HG03064 (cell line): ENCODE measurements around the gene VIL1.

Source experiments
- ATAC-seq: cut with Tn5 transposase; IDR thresholded peaks from one replicate; pipeline ENCODE4 v1.9.1; 2021; ENCODE audit warnings: low read depth; ENCODE audit not compliant: unreplicated experiment

Gene VIL1

GRCh38 chr2:218435003-218435982 is 16.4 kb downstream of the VIL1 start:
- ATAC-seq, result no peak

- no peak for ATAC-seq
These were observed 18.1 kb downstream of the VIL1 start for GRCh38 chr2:218436992-218437391.

- ATAC-seq, result no peak
These were observed 19.0 kb downstream of the VIL1 start for GRCh38 chr2:218437969-218438368.

- no peak for ATAC-seq
These were observed 19.7 kb downstream of the VIL1 start for GRCh38 chr2:218438596-218438995.

GRCh38 chr2:218444692-218445357 is 25.9 kb downstream of the VIL1 start:
- ATAC-seq, result no peak

- ATAC-seq, result no peak
These were observed 26.7 kb downstream of the VIL1 start for GRCh38 chr2:218445602-218446001.

GRCh38 chr2:218446547-218446946 is 27.6 kb downstream of the VIL1 start:
- no peak for ATAC-seq

- no peak for ATAC-seq
These were observed 28.1 kb downstream of the VIL1 start for GRCh38 chr2:218447072-218447471.

GRCh38 chr2:218448934-218449333 is 30.0 kb downstream of the VIL1 start:
- ATAC-seq, result no peak

- no peak for ATAC-seq
These were observed 33.2 kb downstream of the VIL1 start for GRCh38 chr2:218452079-218452478.

- ATAC-seq, result no peak
These were observed 37.9 kb downstream of the VIL1 start for GRCh38 chr2:218456849-218457248.

GRCh38 chr2:218458598-218458997 is 39.7 kb downstream of the VIL1 start:
- no peak for ATAC-seq

GRCh38 chr2:218465987-218466633 is 47.2 kb downstream of the VIL1 start:
- ATAC-seq, result no peak

- ATAC-seq, result no peak
These were observed 51.5 kb downstream of the VIL1 start for GRCh38 chr2:218470448-218470847.

GRCh38 chr2:218471036-218471435 is 52.1 kb downstream of the VIL1 start:
- ATAC-seq, result no peak

- no peak for ATAC-seq
These were observed 53.1 kb downstream of the VIL1 start for GRCh38 chr2:218471982-218472381.

GRCh38 chr2:218472988-218473387 is 54.1 kb downstream of the VIL1 start:
- ATAC-seq, result no peak

- no peak for ATAC-seq
These were observed 55.6 kb downstream of the VIL1 start for GRCh38 chr2:218474527-218474926.

GRCh38 chr2:218476676-218477075 is 57.8 kb downstream of the VIL1 start:
- ATAC-seq, result no peak

GRCh38 chr2:218477247-218477646 is 58.3 kb downstream of the VIL1 start:
- ATAC-seq, result no peak

GRCh38 chr2:218478544-218478943 is 59.6 kb downstream of the VIL1 start:
- ATAC-seq, result no peak
